HepG2 (cell line): ENCODE data around the gene UTP15. TPM values are rescaled to one million over a fixed set of nuclear protein-coding genes. Genes with fewer than 3 reads are reported as not detected.

Experiments
- ATF1 ChIP-seq: IDR thresholded peaks from 2 replicates; pipeline ENCODE4 v1.6.1; 2016; ENCODE audit warnings: mild to moderate bottlenecking, control low read depth
- BCL6 ChIP-seq: IDR thresholded peaks from 2 replicates; pipeline ENCODE4 v1.6.1; 2016; ENCODE audit warnings: missing genetic modification reagents, missing compliant biosample characterization
- CHCHD3 ChIP-seq: sonication (generic); formaldehyde crosslinking; IDR thresholded peaks from 2 replicates; pipeline ENCODE4 v1.8.0; 2022; ENCODE audit warnings: mild to moderate bottlenecking, missing genetic modification reagents, moderate library complexity
- DMAP1 ChIP-seq: IDR thresholded peaks from 2 replicates; pipeline ENCODE4 v1.6.1; 2016
- EP300 ChIP-seq, 3 experiments: sonication (generic) in 1 of 3; formaldehyde crosslinking in 1 of 3; IDR thresholded peaks; 2 replicates each; pipeline versions ENCODE4 v1.5.1 to v1.6.1; 2011 to 2020; ENCODE audit warnings: low read depth in 2 of 3, low read length in 2 of 3, borderline replicate concordance in 1 of 3, improper control_type of control experiment in 1 of 3, mild to moderate bottlenecking in 1 of 3, missing genetic modification reagents in 1 of 3, moderate library complexity in 1 of 3
- FOXO1 ChIP-seq: sonication (generic); formaldehyde crosslinking; IDR thresholded peaks from 2 replicates; pipeline ENCODE4 v1.4.0; 2020; ENCODE audit warnings: missing genetic modification reagents
- NFE2L2 ChIP-seq: fragments of 150-350 bp; IDR thresholded peaks from 2 replicates; pipeline ENCODE4 v1.6.1; 2014; ENCODE audit warnings: low read length
- NFIC ChIP-seq: IDR thresholded peaks from 2 replicates; pipeline ENCODE4 v1.6.1; 2012; ENCODE audit warnings: mild to moderate bottlenecking, low read length, inconsistent platforms
- PHF21A ChIP-seq: sonication (generic); formaldehyde crosslinking; IDR thresholded peaks from 2 replicates; pipeline ENCODE4 v1.5.0; 2020; ENCODE audit warnings: mild to moderate bottlenecking, missing genetic modification reagents
- ZBTB1 ChIP-seq: sonication (generic); formaldehyde crosslinking; IDR thresholded peaks from 2 replicates; pipeline ENCODE4 v1.4.0; 2020; ENCODE audit warnings: missing genetic modification reagents, borderline replicate concordance
- ZFYVE20 ChIP-seq: sonication (generic); formaldehyde crosslinking; IDR thresholded peaks from 2 replicates; pipeline ENCODE4 v1.8.0; 2023; ENCODE audit warnings: low read depth, mild to moderate bottlenecking, moderate library complexity, missing genetic modification reagents, borderline replicate concordance
- ZNF30 ChIP-seq: sonication (generic); formaldehyde crosslinking; IDR thresholded peaks from 2 replicates; pipeline ENCODE4 v1.5.0; 2020; ENCODE audit warnings: mild to moderate bottlenecking, missing genetic modification reagents
- ZNF329 ChIP-seq: sonication (generic); formaldehyde crosslinking; IDR thresholded peaks from 2 replicates; pipeline ENCODE4 v1.9.0; 2021; ENCODE audit warnings: low read depth, mild to moderate bottlenecking, missing genetic modification reagents
- ZNF562 ChIP-seq: sonication (generic); formaldehyde crosslinking; IDR thresholded peaks from 2 replicates; pipeline ENCODE4 v1.8.0; 2022; ENCODE audit warnings: missing genetic modification reagents, borderline replicate concordance
- ZNF589 ChIP-seq: sonication (generic); formaldehyde crosslinking; conservative IDR thresholded peaks from 2 replicates; pipeline ENCODE4 v1.8.0; 2022; ENCODE audit warnings: mild to moderate bottlenecking, moderate library complexity, missing genetic modification reagents
- ZNF607 ChIP-seq: sonication (generic); formaldehyde crosslinking; IDR thresholded peaks from 2 replicates; pipeline ENCODE4 v1.5.1; 2020; ENCODE audit warnings: missing genetic modification reagents, mild to moderate bottlenecking, borderline replicate concordance
- polyA plus RNA-seq, 8 experiments: library from polyadenylated mRNA; depleted of rRNA in 3 of 8; stranded (reverse) in 7 of 8; unstranded in 1 of 8; fragments of >200 nt; fragmentation: Illumina TruSeq in 4 of 8; extraction: Trizol in 4 of 8; gene quantifications; 2 replicates each; pipeline versions ENCODE4 v1.2.1 to v1.2.3, GENCODE V29; 2011 to 2016; ENCODE audit warnings: low read depth in 4 of 8, missing spikeins in 1 of 8, mixed read lengths in 1 of 8; ENCODE audit not compliant: insufficient read depth in 1 of 8
- total RNA-seq, 5 experiments: library from RNA; depleted of rRNA; stranded (reverse); fragments of >200 nt; fragmentation: Illumina TruSeq; extraction: Trizol; gene quantifications; 2 replicates each; pipeline ENCODE4 v1.2.3, GENCODE V29; 2016; ENCODE audit warnings: low read depth in 1 of 5
- TF ChIP-seq, protein P1 (sequence below), 2 experiments: IDR thresholded peaks; 2 replicates each; pipeline ENCODE4 v1.6.1; 2011 to 2012; ENCODE audit warnings: low read length in 2 of 2, borderline replicate concordance in 1 of 2, low read depth in 1 of 2, mild to moderate bottlenecking in 1 of 2, moderate library complexity in 1 of 2
- TF ChIP-seq, protein P2 (sequence below): sonication (generic); formaldehyde crosslinking; IDR thresholded peaks from 2 replicates; pipeline ENCODE4 v1.4.0; 2020; ENCODE audit warnings: missing genetic modification reagents, borderline replicate concordance
- TF ChIP-seq, protein P3 (sequence below): sonication (generic); formaldehyde crosslinking; IDR thresholded peaks from 2 replicates; pipeline ENCODE4 v1.4.0; 2020; ENCODE audit warnings: mild to moderate bottlenecking, missing genetic modification reagents

The UTP15 gene
- total and polyA plus RNA-seq, 2 of the 13 experiments (the other 11 are each of a cell fraction or from before 2014, with no cell fraction given), result 7.3 to 35.8 TPM

DNA sequence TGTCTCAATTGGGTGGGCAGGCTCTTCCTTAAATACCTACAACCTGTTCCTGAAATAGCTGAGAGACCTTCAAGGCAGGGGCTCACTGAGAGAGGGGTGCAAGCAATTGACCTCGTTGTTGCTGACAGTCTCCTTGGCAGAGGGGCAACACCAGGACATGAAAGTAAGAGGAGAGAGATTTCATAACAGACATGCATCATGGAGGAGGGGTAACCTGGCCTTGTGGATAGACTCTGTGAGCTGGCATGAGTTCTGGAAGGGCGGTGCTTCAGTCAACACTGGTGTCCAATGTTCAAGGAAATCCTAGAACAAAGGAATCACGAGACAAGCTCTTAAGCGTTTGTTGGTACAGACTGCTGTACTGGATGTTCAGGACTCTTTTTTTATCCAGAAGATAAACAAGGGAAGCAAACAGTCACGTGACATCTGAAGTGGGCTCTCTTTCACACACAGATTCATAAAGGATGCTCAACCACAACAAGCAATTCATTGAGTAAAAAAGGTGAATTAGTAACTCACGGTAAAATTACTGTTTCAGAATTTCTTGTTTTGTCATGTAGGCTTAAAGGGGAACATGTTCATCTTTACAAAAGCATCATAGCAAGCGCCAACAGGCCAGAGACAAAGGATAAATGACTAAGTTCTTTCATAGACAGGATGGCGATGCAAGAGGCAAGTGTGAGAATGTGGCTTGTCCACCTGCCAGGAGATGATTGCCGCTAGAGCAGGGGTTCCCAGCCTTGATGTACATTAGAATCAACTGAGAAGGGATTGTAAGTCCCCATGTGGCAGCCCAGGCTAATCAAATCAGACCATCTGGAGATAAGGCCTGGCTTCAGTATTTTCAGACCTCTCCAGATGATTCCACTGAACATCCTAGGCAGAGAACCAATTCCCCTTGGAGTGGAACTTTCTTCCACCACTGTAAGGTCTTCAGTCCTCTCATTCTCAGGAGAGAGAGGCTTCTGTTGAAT is 20.8 kb upstream of the UTP15 start (continued):
- TF ChIP-seq, protein P1, sequence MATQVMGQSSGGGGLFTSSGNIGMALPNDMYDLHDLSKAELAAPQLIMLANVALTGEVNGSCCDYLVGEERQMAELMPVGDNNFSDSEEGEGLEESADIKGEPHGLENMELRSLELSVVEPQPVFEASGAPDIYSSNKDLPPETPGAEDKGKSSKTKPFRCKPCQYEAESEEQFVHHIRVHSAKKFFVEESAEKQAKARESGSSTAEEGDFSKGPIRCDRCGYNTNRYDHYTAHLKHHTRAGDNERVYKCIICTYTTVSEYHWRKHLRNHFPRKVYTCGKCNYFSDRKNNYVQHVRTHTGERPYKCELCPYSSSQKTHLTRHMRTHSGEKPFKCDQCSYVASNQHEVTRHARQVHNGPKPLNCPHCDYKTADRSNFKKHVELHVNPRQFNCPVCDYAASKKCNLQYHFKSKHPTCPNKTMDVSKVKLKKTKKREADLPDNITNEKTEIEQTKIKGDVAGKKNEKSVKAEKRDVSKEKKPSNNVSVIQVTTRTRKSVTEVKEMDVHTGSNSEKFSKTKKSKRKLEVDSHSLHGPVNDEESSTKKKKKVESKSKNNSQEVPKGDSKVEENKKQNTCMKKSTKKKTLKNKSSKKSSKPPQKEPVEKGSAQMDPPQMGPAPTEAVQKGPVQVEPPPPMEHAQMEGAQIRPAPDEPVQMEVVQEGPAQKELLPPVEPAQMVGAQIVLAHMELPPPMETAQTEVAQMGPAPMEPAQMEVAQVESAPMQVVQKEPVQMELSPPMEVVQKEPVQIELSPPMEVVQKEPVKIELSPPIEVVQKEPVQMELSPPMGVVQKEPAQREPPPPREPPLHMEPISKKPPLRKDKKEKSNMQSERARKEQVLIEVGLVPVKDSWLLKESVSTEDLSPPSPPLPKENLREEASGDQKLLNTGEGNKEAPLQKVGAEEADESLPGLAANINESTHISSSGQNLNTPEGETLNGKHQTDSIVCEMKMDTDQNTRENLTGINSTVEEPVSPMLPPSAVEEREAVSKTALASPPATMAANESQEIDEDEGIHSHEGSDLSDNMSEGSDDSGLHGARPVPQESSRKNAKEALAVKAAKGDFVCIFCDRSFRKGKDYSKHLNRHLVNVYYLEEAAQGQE (IDR thresholded peaks at IDR 0.05; ENCODE audit: borderline replicate concordance in 1 of 2, low read depth in 1 of 2, low read length in 2 of 2), result peak in 1 of 2 experiments; percentile 42; a peak in 1 of 4 replicates
- peak; percentile 86 for TF ChIP-seq DMAP1
- TF ChIP-seq, protein P2, sequence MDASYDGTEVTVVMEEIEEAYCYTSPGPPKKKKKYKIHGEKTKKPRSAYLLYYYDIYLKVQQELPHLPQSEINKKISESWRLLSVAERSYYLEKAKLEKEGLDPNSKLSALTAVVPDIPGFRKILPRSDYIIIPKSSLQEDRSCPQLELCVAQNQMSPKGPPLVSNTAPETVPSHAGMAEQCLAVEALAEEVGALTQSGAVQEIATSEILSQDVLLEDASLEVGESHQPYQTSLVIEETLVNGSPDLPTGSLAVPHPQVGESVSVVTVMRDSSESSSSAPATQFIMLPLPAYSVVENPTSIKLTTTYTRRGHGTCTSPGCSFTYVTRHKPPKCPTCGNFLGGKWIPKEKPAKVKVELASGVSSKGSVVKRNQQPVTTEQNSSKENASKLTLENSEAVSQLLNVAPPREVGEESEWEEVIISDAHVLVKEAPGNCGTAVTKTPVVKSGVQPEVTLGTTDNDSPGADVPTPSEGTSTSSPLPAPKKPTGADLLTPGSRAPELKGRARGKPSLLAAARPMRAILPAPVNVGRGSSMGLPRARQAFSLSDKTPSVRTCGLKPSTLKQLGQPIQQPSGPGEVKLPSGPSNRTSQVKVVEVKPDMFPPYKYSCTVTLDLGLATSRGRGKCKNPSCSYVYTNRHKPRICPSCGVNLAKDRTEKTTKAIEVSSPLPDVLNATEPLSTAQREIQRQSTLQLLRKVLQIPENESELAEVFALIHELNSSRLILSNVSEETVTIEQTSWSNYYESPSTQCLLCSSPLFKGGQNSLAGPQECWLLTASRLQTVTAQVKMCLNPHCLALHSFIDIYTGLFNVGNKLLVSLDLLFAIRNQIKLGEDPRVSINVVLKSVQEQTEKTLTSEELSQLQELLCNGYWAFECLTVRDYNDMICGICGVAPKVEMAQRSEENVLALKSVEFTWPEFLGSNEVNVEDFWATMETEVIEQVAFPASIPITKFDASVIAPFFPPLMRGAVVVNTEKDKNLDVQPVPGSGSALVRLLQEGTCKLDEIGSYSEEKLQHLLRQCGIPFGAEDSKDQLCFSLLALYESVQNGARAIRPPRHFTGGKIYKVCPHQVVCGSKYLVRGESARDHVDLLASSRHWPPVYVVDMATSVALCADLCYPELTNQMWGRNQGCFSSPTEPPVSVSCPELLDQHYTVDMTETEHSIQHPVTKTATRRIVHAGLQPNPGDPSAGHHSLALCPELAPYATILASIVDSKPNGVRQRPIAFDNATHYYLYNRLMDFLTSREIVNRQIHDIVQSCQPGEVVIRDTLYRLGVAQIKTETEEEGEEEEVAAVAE (CRISPR knock-in tag), result no peak
- peak; percentile 65 for TF ChIP-seq ATF1
- TF ChIP-seq BCL6 (CRISPR knock-in tag), result peak; percentile 94
- TF ChIP-seq NFE2L2, result no peak
- TF ChIP-seq, protein P3, sequence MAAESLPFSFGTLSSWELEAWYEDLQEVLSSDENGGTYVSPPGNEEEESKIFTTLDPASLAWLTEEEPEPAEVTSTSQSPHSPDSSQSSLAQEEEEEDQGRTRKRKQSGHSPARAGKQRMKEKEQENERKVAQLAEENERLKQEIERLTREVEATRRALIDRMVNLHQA (CRISPR knock-in tag), result no peak
- TF ChIP-seq CHCHD3 (CRISPR knock-in tag), result no peak
- TF ChIP-seq ZBTB1 (CRISPR knock-in tag), result no peak
- TF ChIP-seq ZFYVE20 (CRISPR knock-in tag), result no peak
- TF ChIP-seq ZNF589 (CRISPR knock-in tag), result 0 out of 2 replicates have a peak, but pooled peaks have one; percentile 35
- peak; percentile 86 for TF ChIP-seq PHF21A (CRISPR knock-in tag)
- 0 out of 2 replicates have a peak, but pooled peaks have one; percentile 52 for TF ChIP-seq ZNF329 (CRISPR knock-in tag)
- no peak for TF ChIP-seq ZNF30 (CRISPR knock-in tag)
- TF ChIP-seq ZNF562 (CRISPR knock-in tag), result no peak
- TF ChIP-seq EP300 (IDR thresholded peaks at IDR 0.05; ENCODE audit: low read depth in 2 of 2, low read length in 2 of 2), result peak; percentile 92 to 99
- peak; percentile 98 for TF ChIP-seq EP300 (CRISPR knock-in tag; IDR thresholded peaks at IDR 0.05; ENCODE audit: borderline replicate concordance)
- peak; percentile 94 for TF ChIP-seq FOXO1 (CRISPR knock-in tag)
- peak; percentile 97 for TF ChIP-seq NFIC
- no peak for TF ChIP-seq ZNF607
